ENCODE measurements around the gene GPR107. TPM values are rescaled to one million over a fixed set of nuclear protein-coding genes. Genes with fewer than 3 reads are reported as not detected.

GPR107 gene
- total and polyA plus RNA-seq, 12 donors = 8.9 to 45.9 (median 30.8) TPM

DNA sequence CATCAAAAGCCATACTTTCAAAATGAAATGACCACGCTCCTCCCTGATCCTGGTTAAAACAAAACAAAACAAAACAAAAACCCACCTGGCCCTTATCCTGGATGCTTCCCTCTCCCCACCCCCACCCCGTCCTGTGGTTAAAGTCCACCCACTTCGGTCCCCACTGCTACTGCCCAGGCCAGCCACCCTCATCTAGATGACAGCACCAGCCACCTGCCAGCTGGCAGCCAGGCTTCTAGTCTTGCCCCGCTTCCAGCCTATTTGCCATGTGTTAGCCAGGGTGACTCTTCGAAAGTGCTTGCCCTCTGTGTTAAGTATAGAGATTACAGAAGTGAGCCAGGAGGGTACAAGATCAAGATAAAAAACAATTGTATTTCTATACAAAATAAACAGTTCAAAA, 91.0 kb downstream of the GPR107 start:
- H3K27ac ChIP-seq = no peak overlapping the region
- TF ChIP-seq POLR2A (IDR thresholded peaks at IDR 0.05) (no peak), CTCF (IDR thresholded peaks at IDR 0.05) (no peak)
- DNase-seq = peak in 6 of 7 donors; percentile 54 to 71 (median 68)
- intact Hi-C loops (cut with DNase I) = no loop called here
- H3K27me3 ChIP-seq = no peaks in the 10 kb centered on the region
- no peaks in the 10 kb centered on the region for H3K36me3 ChIP-seq (replicated peaks in 1 of 2)
- H3K4me1 ChIP-seq (replicated peaks in 1 of 2) = peaks cover 0 to 16% of the 10 kb centered on the region in 2 donors
- H3K9me3 ChIP-seq (replicated peaks in 1 of 3) = no peaks in the 10 kb centered on the region
- no peak overlapping the region for H3K4me3 ChIP-seq
- 41 to 57% (median 45%) methylated on average over 4 to 5 of the region's 5 CpGs for WGBS, 4 donors

DNA sequence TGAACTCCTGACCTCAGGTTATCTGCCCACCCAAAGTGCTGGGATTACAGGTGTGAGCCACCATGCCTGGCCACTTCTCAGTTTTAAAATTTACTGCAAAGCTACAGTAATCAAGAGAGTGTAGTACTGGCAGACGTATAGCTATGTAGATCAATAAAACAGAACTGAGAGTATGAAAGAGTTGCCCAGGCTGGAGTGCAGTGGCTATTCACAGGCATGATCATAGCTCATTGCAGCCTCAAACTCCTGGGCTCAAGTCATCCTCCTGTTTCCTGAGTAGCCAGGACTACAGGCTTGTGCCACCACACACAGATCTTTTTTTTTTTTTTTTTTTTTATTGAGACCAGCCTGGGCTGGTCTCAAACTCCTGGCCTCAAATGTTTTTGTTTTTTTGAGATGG, 92.0 kb downstream of the GPR107 start:
- Histone ChIP-seq H3K36me3 (replicated peaks in 1 of 2) (no peaks in the 10 kb centered on the region), H3K4me3 (no peak overlapping the region), H3K4me1 (replicated peaks in 1 of 2) (peaks cover 0 to 16% of the 10 kb centered on the region in 2 donors), H3K27me3 (no peaks in the 10 kb centered on the region), H3K27ac (no peak overlapping the region), H3K9me3 (replicated peaks in 1 of 3) (no peaks in the 10 kb centered on the region)
- intact Hi-C loops (cut with DNase I) = no loop called here
- DNase-seq = no peak
- no peak for TF ChIP-seq CTCF (IDR thresholded peaks at IDR 0.05)
- no peak for TF ChIP-seq POLR2A (IDR thresholded peaks at IDR 0.05)
- WGBS, 4 donors = 63 to 86% (median 75%) methylated on average over 1 of the region's 1 CpG

DNA sequence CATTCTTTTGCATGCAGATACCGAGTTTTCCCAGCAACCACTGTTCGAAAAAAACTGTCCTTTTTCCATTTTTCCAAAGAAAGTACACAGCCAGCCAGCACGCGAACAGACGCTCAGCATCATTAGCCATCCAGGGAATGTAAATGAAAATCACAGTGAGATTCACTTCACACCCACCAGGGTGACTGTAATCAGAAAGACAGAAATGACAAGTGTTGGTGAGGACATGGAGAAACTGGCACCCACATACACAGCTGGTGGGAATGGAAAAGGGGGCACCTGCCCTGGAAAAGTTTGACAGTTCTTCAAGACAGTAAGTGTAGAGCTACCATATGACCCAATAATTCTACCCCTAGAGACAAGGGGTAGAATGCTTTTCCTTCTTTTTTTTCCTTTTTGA, 93.5 kb downstream of the GPR107 start:
- H3K27ac ChIP-seq = no peak overlapping the region
- no peaks in the 10 kb centered on the region for H3K27me3 ChIP-seq
- intact Hi-C loops (cut with DNase I) = no loop called here
- no peak overlapping the region for H3K4me3 ChIP-seq
- no peaks in the 10 kb centered on the region for H3K36me3 ChIP-seq (replicated peaks in 1 of 2)
- H3K4me1 ChIP-seq (replicated peaks in 1 of 2) = peaks cover 0 to 16% of the 10 kb centered on the region in 2 donors
- TF ChIP-seq CTCF (IDR thresholded peaks at IDR 0.05) = no peak
- no peak for TF ChIP-seq POLR2A (IDR thresholded peaks at IDR 0.05)
- DNase-seq = no peak
- no peaks in the 10 kb centered on the region for H3K9me3 ChIP-seq (replicated peaks in 1 of 3)
- 84 to 95% (median 85%) methylated on average over 5 of the region's 5 CpGs for WGBS, 4 donors

DNA sequence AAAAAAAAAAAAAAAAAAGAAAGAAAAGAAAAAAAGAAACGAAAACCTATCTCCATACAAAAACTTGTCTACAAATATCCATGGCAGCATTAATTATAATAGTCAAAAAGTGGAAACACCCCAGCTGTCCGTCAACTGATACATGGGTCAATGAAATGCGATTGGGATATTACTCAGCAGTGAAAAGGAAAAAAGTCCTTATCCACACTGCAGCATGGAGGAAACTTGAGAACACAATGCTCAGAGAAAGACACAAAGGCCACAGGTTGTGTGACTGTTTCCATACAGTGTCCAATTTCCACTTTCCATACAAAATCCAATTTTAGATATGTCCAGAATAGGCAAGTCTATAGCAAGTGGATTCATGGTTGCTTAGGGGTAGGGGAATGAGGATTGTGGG, 94.2 kb downstream of the GPR107 start:
- Histone ChIP-seq H3K27ac (no peak overlapping the region), H3K27me3 (no peaks in the 10 kb centered on the region), H3K36me3 (replicated peaks in 1 of 2) (no peaks in the 10 kb centered on the region), H3K9me3 (replicated peaks in 1 of 3) (no peaks in the 10 kb centered on the region), H3K4me3 (no peak overlapping the region), H3K4me1 (replicated peaks in 1 of 2) (peaks cover 0 to 16% of the 10 kb centered on the region in 2 donors)
- DNase-seq = no peak
- intact Hi-C loops (cut with DNase I) = no loop called here
- TF ChIP-seq CTCF (IDR thresholded peaks at IDR 0.05) (no peak), POLR2A (IDR thresholded peaks at IDR 0.05) (no peak)
- 92 to 97% (median 96%) methylated on average over 3 of the region's 3 CpGs for WGBS, 4 donors
